Amniotic stem cell (primary cell): ENCODE results near the gene GPRIN3.
"Not testable (repeated sequence)": the region's sequence is repeated elsewhere in the genome, so short reads cannot be mapped to it uniquely, and the experiment has no call there.

Source experiments
- DNase-seq: peaks from one replicate; lab custom pipeline; 2025; lab: John Stamatoyannopoulos, UW

GPRIN3 gene

GRCh38 chr4:89214308-89214707 lies 93.3 kb downstream of the GPRIN3 start:
- no peak for DNase-seq

- no peak for DNase-seq
Measured at GRCh38 chr4:89213382-89213701, 94.3 kb downstream of the GPRIN3 start.

- peak; percentile 52 for DNase-seq
Measured at GRCh38 chr4:89212666-89213381, 94.8 kb downstream of the GPRIN3 start.

- DNase-seq, result peak; percentile 35
Measured at GRCh38 chr4:89204624-89205023, 103.0 kb downstream of the GPRIN3 start.

GRCh38 chr4:89203902-89204301 lies 103.7 kb downstream of the GPRIN3 start:
- DNase-seq, result no peak

- not testable (repeated sequence) for DNase-seq
Measured at GRCh38 chr4:89199394-89199793, 108.2 kb downstream of the GPRIN3 start.

GRCh38 chr4:89197920-89198319 lies 109.7 kb downstream of the GPRIN3 start:
- DNase-seq, result no peak

GRCh38 chr4:89196745-89197144 lies 110.9 kb downstream of the GPRIN3 start:
- no peak for DNase-seq

- DNase-seq, result no peak
Measured at GRCh38 chr4:89196056-89196674, 111.4 kb downstream of the GPRIN3 start.

- no peak for DNase-seq
Measured at GRCh38 chr4:89193843-89194242, 113.8 kb downstream of the GPRIN3 start.
